HCT116 (cell line): ENCODE data around the gene ATP2C1. TPM values are rescaled to one million over a fixed set of nuclear protein-coding genes. Genes with fewer than 3 reads are reported as not detected.

Experiments
- ATAC-seq: fragments of 200-7000 bp; cut with Tn5 transposase; 2 replicates; pipeline ENCODE4 v1.9.1; 2020; ENCODE audit warnings: mild to moderate bottlenecking, moderate library complexity
- BruUV-seq: library from RNA; stranded (reverse); fragments of 400-500 nt; replicated peaks from 2 replicates; lab custom pipeline; 2021; lab: Mats Ljungman, UMichigan
- CTCF ChIA-PET: fragments of 300-600 bp; sonication (Branson Sonifier 250); formaldehyde crosslinking; loops from one replicate; lab custom pipeline; 2021; ENCODE audit warnings: antibody characterized with exemption; lab: Charles Lee
- POLR2A ChIA-PET: fragments of 300-600, 350-600 bp; sonication (Branson Sonifier 250); formaldehyde crosslinking; loops from one replicate; lab custom pipeline; 2021; ENCODE audit warnings: antibody characterized with exemption; lab: Charles Lee
- RAD21 ChIA-PET, 2 experiments: fragments of 300-600 bp; sonication (Branson Sonifier 250); formaldehyde crosslinking; loops; one replicate each; lab custom pipeline; 2023; ENCODE audit warnings: low total read pairs in 2 of 2; ENCODE audit not compliant: uncharacterized antibody in 2 of 2, unreplicated experiment in 2 of 2, low non-redundant PET in 1 of 2; lab: Charles Lee
- DNase-seq: peaks from one replicate; pipeline ENCODE4 v3.0.0-alpha.2; 2010; ENCODE audit warnings: low read depth, low spot score
- H2AFZ ChIP-seq: fragments of 200-600 bp; shearing (Covaris generic), sonication (generic); 2 replicates; pipeline ENCODE4 v1.6.1; 2017; ENCODE audit warnings: low read depth, mixed run types, mixed read lengths, antibody characterized with exemption, low read length; ENCODE audit not compliant: poor library complexity, severe bottlenecking
- H3K27ac ChIP-seq: 2 replicates; pipeline ENCODE4 v1.5.1; 2012; ENCODE audit warnings: low read depth, low read length
- H3K27me3 ChIP-seq: fragments of 200-600 bp; sonication (generic); 2 replicates; pipeline ENCODE4 v1.6.1; 2016; ENCODE audit warnings: mixed run types, low read length, mixed read lengths; ENCODE audit not compliant: insufficient read depth
- H3K36me3 ChIP-seq, 2 experiments: fragments of 200-500 bp in 1 of 2; fragments of 200-600 bp in 1 of 2; sonication (Bioruptor generic) in 1 of 2; sonication (generic) in 1 of 2; 2 replicates each; pipeline versions ENCODE4 v1.5.1 to v1.6.1; 2014 to 2016; ENCODE audit warnings: low read length in 2 of 2, inconsistent platforms in 1 of 2, mixed read lengths in 1 of 2, mixed run types in 1 of 2; ENCODE audit not compliant: insufficient read depth in 2 of 2, control insufficient read depth in 1 of 2
- H3K4me1 ChIP-seq, 2 experiments: fragments of 200-600 bp in 1 of 2; sonication (generic) in 1 of 2; 2 replicates each; pipeline versions ENCODE4 v1.5.1 to v1.6.1; 2012 to 2017; ENCODE audit warnings: low read length in 2 of 2, inconsistent platforms in 1 of 2, mild to moderate bottlenecking in 1 of 2, mixed read lengths in 1 of 2, mixed run types in 1 of 2, moderate library complexity in 1 of 2; ENCODE audit not compliant: insufficient read depth in 2 of 2, control insufficient read depth in 1 of 2
- H3K4me2 ChIP-seq: fragments of 200-600 bp; sonication (generic); 2 replicates; pipeline ENCODE4 v1.6.1; 2017; ENCODE audit warnings: mixed run types, low read length, mixed read lengths
- H3K4me3 ChIP-seq, 2 experiments: fragments of 200-600 bp in 1 of 2; sonication (generic) in 1 of 2; replicated peaks in 1 of 2; 2 replicates each; pipeline ENCODE4 v1.5.1; 2011 to 2016; ENCODE audit warnings: low read length in 2 of 2, control low read depth in 1 of 2, low read depth in 1 of 2, mild to moderate bottlenecking in 1 of 2, mixed read lengths in 1 of 2, mixed run types in 1 of 2
- H3K79me2 ChIP-seq: fragments of 200-600 bp; sonication (generic); 2 replicates; pipeline ENCODE4 v1.6.1; 2017; ENCODE audit warnings: mild to moderate bottlenecking, mixed run types, low read length, moderate library complexity, mixed read lengths; ENCODE audit not compliant: insufficient read depth
- H3K9ac ChIP-seq: fragments of 200-600 bp; sonication (generic); 2 replicates; pipeline ENCODE4 v1.6.1; 2016; ENCODE audit warnings: low read length, mixed read lengths
- H3K9me2 ChIP-seq: fragments of 200-600 bp; sonication (generic), shearing (Covaris generic); 2 replicates; pipeline ENCODE4 v1.6.1; 2017; ENCODE audit warnings: mixed run types, mild to moderate bottlenecking, moderate library complexity; ENCODE audit not compliant: insufficient read depth
- H3K9me3 ChIP-seq, 2 experiments: fragments of 200-500 bp in 1 of 2; fragments of 200-600 bp in 1 of 2; sonication (Bioruptor generic) in 1 of 2; sonication (generic) in 1 of 2; 2 replicates each; pipeline ENCODE4 v1.6.1; 2014 to 2017; ENCODE audit warnings: low read length in 2 of 2, mixed read lengths in 2 of 2, inconsistent platforms in 1 of 2, low read depth in 1 of 2, mild to moderate bottlenecking in 1 of 2, mixed run types in 1 of 2, moderate library complexity in 1 of 2; ENCODE audit not compliant: control insufficient read depth in 1 of 2, insufficient read depth in 1 of 2
- H4K20me1 ChIP-seq: fragments of 200-600 bp; sonication (generic), shearing (Covaris generic); 2 replicates; pipeline ENCODE4 v1.6.1; 2017; ENCODE audit warnings: mixed run types, mild to moderate bottlenecking, moderate library complexity; ENCODE audit not compliant: insufficient read depth
- CBX3 ChIP-seq: IDR thresholded peaks from 2 replicates; pipeline ENCODE4 v1.6.1; 2012; ENCODE audit warnings: low read depth
- CTCF ChIP-seq, 3 experiments: fragments of 200-600 bp in 1 of 3; sonication (generic) in 1 of 3; IDR thresholded peaks in 2 of 3; conservative IDR thresholded peaks in 1 of 3; 2 replicates each; pipeline ENCODE4 v1.5.1; 2012 to 2017; ENCODE audit warnings: low read depth in 2 of 3, low read length in 2 of 3, antibody characterized with exemption in 1 of 3, borderline replicate concordance in 1 of 3, control low read depth in 1 of 3, mild to moderate bottlenecking in 1 of 3, mixed read lengths in 1 of 3, mixed run types in 1 of 3, moderate library complexity in 1 of 3; ENCODE audit not compliant: insufficient read depth in 1 of 3
- ELF1 ChIP-seq: IDR thresholded peaks from 2 replicates; pipeline ENCODE4 v1.6.1; 2012; ENCODE audit warnings: low read depth, borderline replicate concordance
- MAX ChIP-seq: IDR thresholded peaks from 2 replicates; pipeline ENCODE4 v1.6.1; 2012
- RAD21 ChIP-seq: IDR thresholded peaks from 2 replicates; pipeline ENCODE4 v1.6.1; 2012; ENCODE audit warnings: low read depth, mild to moderate bottlenecking
- SRF ChIP-seq: IDR thresholded peaks from 2 replicates; pipeline ENCODE4 v1.6.1; 2012; ENCODE audit warnings: low read depth
- ZNF274 ChIP-seq: fragments of 200-500 bp; sonication (Bioruptor generic); IDR thresholded peaks from 2 replicates; pipeline ENCODE4 v1.6.1; 2014; ENCODE audit warnings: mild to moderate bottlenecking, low read depth, low read length, inconsistent platforms
- intact Hi-C: fragments of 100-400 bp; cut with micrococcal nuclease; formaldehyde crosslinking; loops from 2 replicates; pipeline ENCODE4 v1.10.0; 2022
- total RNA-seq: library from RNA; stranded (reverse); gene quantifications from one replicate; pipeline ENCODE4 v1.2.1, GENCODE V29; 2021; ENCODE audit not compliant: unreplicated experiment

ATP2C1 gene
- total RNA-seq, 1 experiment from 2014 or later: 69.1 TPM

GRCh38 chr3:130878464-130878863 is 15.4 kb upstream of the ATP2C1 start (continued):
- TF ChIP-seq CTCF (IDR thresholded peaks at IDR 0.05 in 2 of 3, conservative IDR thresholded peaks at IDR 0.05 in 1 of 3; ENCODE audit: borderline replicate concordance in 1 of 3, insufficient read depth in 1 of 3, low read depth in 2 of 3, low read length in 2 of 3): no peak
- TF ChIP-seq, all 23 proteins: peak for 0

- ATAC-seq (no peak), DNase-seq (no peak)
- H3K79me2 ChIP-seq: peaks cover 3% of the 10 kb centered on the region
- H3K4me3 ChIP-seq: no peak overlapping the region
- H3K9ac ChIP-seq: no peak overlapping the region
- H3K9me2 ChIP-seq: no peaks in the 10 kb centered on the region
- ChIA-PET CTCF (no interaction called here), RAD21 (no interaction called here), POLR2A (no interaction called here)
- no peak for TF ChIP-seq RAD21
- no peak for TF ChIP-seq SRF
- no peak for TF ChIP-seq CBX3
- no peak for TF ChIP-seq ELF1
- TF ChIP-seq ZNF274: no peak
- no peak for TF ChIP-seq MAX
- no peaks in the 10 kb centered on the region for H3K27me3 ChIP-seq
- H3K4me1 ChIP-seq: peaks cover 0 to 5% of the 10 kb centered on the region in 2 experiments; a peak in 1 of 4 replicates
- BruUV-seq: no TSS peak
- intact Hi-C loops: no loop called here
- H3K36me3 ChIP-seq: no peaks in the 10 kb centered on the region
- no peak overlapping the region for H3K4me2 ChIP-seq
- H3K27ac ChIP-seq: no peak overlapping the region
- no peak overlapping the region for H2AFZ ChIP-seq
- H3K9me3 ChIP-seq: no peaks in the 10 kb centered on the region
- H4K20me1 ChIP-seq: no peaks in the 10 kb centered on the region
Measured at GRCh38 chr3:130889416-130889946, 4.4 kb upstream of the ATP2C1 start.
